AG09319 (cell line): ENCODE measurements around the gene PAGR1.

Experiments used
- DNase-seq: peaks from one replicate; pipeline ENCODE4 v3.0.0-alpha.2; 2010; ENCODE audit warnings: low read depth; ENCODE audit errors: extremely low read depth
- CTCF ChIP-seq: IDR thresholded peaks from 2 replicates; pipeline ENCODE4 v1.5.1; 2011; ENCODE audit warnings: low read depth, mild to moderate bottlenecking, inconsistent platforms, low read length, moderate library complexity

Gene PAGR1

GRCh38 chr16:29820271-29820701 is 4.3 kb downstream of the PAGR1 start, which contains the start of gene MVP:
Gene MVP, plus strand, starts transcription at chr16:29820462. Its CDS starts 10,088 bp downstream, at chr16:29830550.
- DNase-seq, result no peak
- TF ChIP-seq CTCF, result no peak

GRCh38 chr16:29820730-29821642 is 5.0 kb downstream of the PAGR1 start:
- no peak for TF ChIP-seq CTCF
- no peak for DNase-seq

DNA sequence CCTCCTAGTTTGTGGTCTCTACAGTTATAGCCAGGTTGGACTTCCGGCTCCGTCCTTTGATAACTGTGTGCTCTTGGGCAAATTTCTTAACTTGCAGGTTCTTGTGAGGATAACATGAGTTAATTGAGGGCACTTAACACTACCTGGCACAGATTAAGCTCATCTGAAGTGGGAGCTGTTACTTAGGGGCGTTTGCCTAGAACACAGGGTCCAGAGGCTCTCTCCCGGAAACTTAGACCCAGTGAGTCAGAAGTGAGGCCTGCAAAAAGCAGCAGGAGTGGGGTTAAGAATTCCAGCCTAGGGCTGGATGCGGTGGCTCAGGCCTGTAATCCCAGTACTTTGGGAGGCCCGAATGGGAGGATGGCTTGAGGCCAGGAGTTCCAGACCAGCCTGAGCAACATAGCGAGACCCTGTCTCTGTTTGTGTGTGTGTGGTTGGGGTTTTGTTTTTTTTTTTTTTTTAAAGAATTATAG is 5.7 kb downstream of the PAGR1 start:
- TF ChIP-seq CTCF, result no peak
- no peak for DNase-seq

DNA sequence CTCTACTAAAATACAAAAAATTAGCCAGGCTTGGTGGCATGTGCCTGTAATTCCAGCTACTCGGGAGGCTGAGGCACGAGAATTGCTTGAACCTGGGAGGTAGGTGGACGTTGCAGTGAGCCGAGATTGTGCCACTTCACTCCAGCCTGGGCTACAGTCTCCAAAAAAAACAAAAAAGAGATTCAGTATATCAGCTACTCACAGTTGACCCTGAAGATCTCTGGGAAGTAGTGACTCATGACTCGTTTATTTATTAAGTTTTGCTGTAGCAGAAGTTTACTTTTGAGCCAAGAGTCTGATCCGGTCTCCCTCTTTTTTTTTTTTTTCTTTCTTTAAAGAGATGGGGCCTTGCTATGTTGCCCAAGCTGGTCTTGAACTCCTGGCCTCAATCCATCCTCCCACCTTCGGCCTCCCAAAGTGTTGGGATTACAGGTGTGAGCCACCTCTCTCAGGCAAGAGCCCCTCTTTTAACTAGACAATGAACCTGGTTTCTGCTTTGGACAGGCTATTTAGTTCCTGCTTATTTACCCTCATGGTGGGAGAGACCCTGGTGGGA is 8.7 kb downstream of the PAGR1 start:
- DNase-seq, result no peak
- TF ChIP-seq CTCF, result no peak

DNA sequence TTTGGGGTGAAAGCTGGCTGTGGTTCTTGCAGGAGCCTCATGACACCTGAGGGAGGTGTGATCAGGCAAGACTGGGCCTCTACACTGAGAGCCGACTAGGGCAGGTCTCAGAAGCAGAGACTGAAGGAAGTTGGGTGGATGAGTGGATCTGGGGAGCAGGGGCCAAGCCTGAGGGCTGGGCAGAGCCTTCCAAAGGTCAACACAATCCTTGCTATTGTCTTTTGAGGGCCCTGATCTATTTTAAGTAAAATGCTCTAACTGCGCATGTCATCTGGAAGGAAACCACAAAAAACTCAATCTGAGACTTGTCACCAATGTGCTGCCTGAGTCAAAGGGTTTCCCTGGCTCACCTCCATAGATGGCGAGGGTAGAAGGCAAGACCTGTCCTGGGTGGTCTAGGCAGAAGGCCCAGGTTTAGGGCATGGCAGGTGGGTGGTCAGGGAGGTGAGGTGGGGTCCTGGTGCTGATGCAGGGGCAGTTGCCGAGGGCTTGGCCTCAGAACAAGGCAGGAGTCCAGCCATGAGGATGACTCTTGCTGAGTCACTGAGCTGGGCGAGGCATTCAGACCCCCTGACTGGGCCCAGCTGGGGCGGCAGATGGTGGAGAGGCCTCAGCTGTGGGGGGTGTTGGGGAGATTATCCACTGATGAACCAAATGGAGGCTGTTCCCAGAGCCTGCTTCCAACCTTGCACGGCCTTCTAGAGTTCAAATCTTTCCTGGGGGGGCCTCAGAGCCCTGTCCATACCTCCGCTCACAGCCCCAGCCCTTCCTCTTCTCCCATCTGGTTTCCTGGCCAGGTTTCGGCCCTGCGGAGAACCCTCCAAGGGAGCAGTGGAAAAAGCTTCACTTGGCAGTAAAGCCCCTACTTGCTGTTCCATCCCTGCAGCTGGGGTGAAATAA is 9.4 kb downstream of the PAGR1 start:
- DNase-seq, result no peak
- no peak for TF ChIP-seq CTCF

- no peak for DNase-seq
- TF ChIP-seq CTCF, result no peak
Measured at GRCh38 chr16:29826342-29826695, 10.4 kb downstream of the PAGR1 start.

DNA sequence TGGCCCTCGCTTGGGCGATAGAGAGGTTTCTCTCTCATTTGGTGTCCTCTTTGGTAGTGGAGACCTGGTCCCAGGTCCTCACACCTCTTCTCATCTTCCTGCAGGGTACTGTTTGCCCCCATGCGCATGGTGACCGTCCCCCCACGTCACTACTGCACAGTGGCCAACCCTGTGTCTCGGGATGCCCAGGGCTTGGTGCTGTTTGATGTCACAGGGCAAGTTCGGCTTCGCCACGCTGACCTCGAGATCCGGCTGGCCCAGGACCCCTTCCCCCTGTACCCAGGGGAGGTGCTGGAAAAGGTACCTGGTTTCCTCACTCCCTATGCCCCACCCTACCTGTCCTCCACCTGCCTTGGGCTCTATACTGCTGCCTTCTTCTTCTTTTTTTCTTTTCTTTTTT is 14.8 kb downstream of the PAGR1 start:
- no peak for DNase-seq
- TF ChIP-seq CTCF, result no peak
